Erythroblast (primary cell): ENCODE measurements around the gene C2orf81.

Source experiments
- GATA1 ChIP-seq: IDR thresholded peaks from 2 replicates; pipeline ENCODE4 v1.6.1; 2011; ENCODE audit warnings: low read depth, mild to moderate bottlenecking, control low read depth, low read length, moderate library complexity
- POLR2A ChIP-seq: IDR thresholded peaks from 2 replicates; pipeline ENCODE4 v1.6.1; 2011; ENCODE audit warnings: mild to moderate bottlenecking, low read length

DNA sequence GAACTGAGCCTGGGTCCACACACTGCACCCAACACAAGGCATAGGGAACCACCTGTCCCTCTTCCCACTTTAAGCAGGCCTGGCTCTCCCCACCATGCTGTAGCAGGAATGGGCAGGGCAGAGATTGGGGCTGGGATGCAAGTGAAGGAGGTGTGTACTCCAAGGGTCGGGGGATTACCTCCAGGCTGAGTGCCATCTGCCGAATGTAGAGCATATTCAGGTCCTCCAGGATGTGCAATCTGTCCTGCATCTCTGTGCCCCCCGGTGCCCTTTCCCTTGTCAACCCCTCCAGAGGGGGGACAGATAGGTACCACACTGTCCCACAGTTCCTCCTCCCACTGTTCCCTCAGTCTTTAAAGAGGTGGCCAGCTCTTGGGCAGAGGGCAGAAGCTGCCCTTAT, 18.0 kb upstream of the C2orf81 start:
- no peak for TF ChIP-seq POLR2A
- no peak for TF ChIP-seq GATA1
